Lower lobe of right lung (tissue), 2 donors: ENCODE measurements around the gene AVPI1. TPM values are rescaled to one million over a fixed set of nuclear protein-coding genes. Genes with fewer than 3 reads are reported as not detected.
A peak's percentile ranks its signal among the peaks of the same experiment; 100 is the strongest.

Source experiments
- ATAC-seq, 2 donors: fragments of 200-7000 bp; cut with Tn5 transposase; one replicate each; pipeline ENCODE4 v1.9.1; 2020 to 2022; ENCODE audit warnings: mild to moderate bottlenecking in 2 of 2, moderate library complexity in 2 of 2
- DNase-seq: peaks from one replicate; pipeline ENCODE4 v3.0.0-alpha.2; 2020
- H3K27ac ChIP-seq: fragments of 200-600 bp; one replicate; pipeline ENCODE4 v1.8.0; 2022
- H3K27me3 ChIP-seq: fragments of 200-600 bp; one replicate; pipeline ENCODE4 v1.8.0; 2022; ENCODE audit warnings: low read depth
- H3K36me3 ChIP-seq: fragments of 200-600 bp; one replicate; pipeline ENCODE4 v1.8.0; 2022; ENCODE audit warnings: mild to moderate bottlenecking
- H3K4me1 ChIP-seq: fragments of 200-600 bp; one replicate; pipeline ENCODE4 v1.8.0; 2022
- H3K4me3 ChIP-seq: fragments of 200-600 bp; one replicate; pipeline ENCODE4 v1.8.0; 2022; ENCODE audit warnings: mild to moderate bottlenecking
- H3K9me3 ChIP-seq: fragments of 200-600 bp; one replicate; pipeline ENCODE4 v1.8.0; 2022
- intact Hi-C: fragments of 100-400 bp; cut with DNase I; formaldehyde crosslinking; loops from one replicate; pipeline ENCODE4 v1.11.0; 2022
- total RNA-seq: library from RNA; stranded (reverse); fragmentation: NEBNext Ultra II Directional; extraction: Animal tissue kit (Norgen Biotek cat#: 25700); gene quantifications from one replicate; pipeline ENCODE4 v1.2.1, GENCODE V29; 2021
- TF ChIP-seq, protein P1 (sequence below): fragments of 200-600 bp; IDR thresholded peaks from one replicate; pipeline ENCODE4 v1.8.0; 2022; ENCODE audit warnings: antibody characterized with exemption, mild to moderate bottlenecking
- donor health status: DM: no; HTN: yes; CAD: no; lungs with severe emphysema.

AVPI1 gene
- total RNA-seq, 1 donor from 2014 or later: 22.6 TPM

- Histone ChIP-seq H3K27me3 (no peaks in the 10 kb centered on the region), H3K27ac (no peak overlapping the region), H3K36me3 (peaks cover 4% of the 10 kb centered on the region), H3K4me1 (peaks cover 35% of the 10 kb centered on the region), H3K9me3 (no peaks in the 10 kb centered on the region), H3K4me3 (no peak overlapping the region)
- TF ChIP-seq, protein P1, sequence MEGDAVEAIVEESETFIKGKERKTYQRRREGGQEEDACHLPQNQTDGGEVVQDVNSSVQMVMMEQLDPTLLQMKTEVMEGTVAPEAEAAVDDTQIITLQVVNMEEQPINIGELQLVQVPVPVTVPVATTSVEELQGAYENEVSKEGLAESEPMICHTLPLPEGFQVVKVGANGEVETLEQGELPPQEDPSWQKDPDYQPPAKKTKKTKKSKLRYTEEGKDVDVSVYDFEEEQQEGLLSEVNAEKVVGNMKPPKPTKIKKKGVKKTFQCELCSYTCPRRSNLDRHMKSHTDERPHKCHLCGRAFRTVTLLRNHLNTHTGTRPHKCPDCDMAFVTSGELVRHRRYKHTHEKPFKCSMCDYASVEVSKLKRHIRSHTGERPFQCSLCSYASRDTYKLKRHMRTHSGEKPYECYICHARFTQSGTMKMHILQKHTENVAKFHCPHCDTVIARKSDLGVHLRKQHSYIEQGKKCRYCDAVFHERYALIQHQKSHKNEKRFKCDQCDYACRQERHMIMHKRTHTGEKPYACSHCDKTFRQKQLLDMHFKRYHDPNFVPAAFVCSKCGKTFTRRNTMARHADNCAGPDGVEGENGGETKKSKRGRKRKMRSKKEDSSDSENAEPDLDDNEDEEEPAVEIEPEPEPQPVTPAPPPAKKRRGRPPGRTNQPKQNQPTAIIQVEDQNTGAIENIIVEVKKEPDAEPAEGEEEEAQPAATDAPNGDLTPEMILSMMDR: no peak
- ATAC-seq: no peak
- intact Hi-C loops: no loop called here
- DNase-seq: no peak
Measured at GRCh38 chr10:97711640-97712572, 24.9 kb upstream of the AVPI1 start.

GRCh38 chr10:97708976-97709946 is 22.2 kb upstream of the AVPI1 start:
- peaks cover 16% of the 10 kb centered on the region for H3K4me1 ChIP-seq
- ATAC-seq: peak; percentile 13 to 45
- H3K36me3 ChIP-seq: no peaks in the 10 kb centered on the region
- no peak overlapping the region for H3K27ac ChIP-seq
- no peaks in the 10 kb centered on the region for H3K9me3 ChIP-seq
- no peak overlapping the region for H3K4me3 ChIP-seq
- TF ChIP-seq, protein P1: peak; percentile 75
- DNase-seq: peak; percentile 62
- intact Hi-C loops: no loop called here
- H3K27me3 ChIP-seq: no peaks in the 10 kb centered on the region

- TF ChIP-seq, protein P1: no peak
- H3K4me3 ChIP-seq: no peak overlapping the region
- intact Hi-C loops: no loop called here
- no peaks in the 10 kb centered on the region for H3K9me3 ChIP-seq
- ATAC-seq (no peak), DNase-seq (no peak)
- H3K36me3 ChIP-seq: no peaks in the 10 kb centered on the region
- no peak overlapping the region for H3K27ac ChIP-seq
- peaks cover 14% of the 10 kb centered on the region for H3K4me1 ChIP-seq
- H3K27me3 ChIP-seq: no peaks in the 10 kb centered on the region
Measured at GRCh38 chr10:97708167-97708566, 21.1 kb upstream of the AVPI1 start.

- Histone ChIP-seq H3K9me3 (no peaks in the 10 kb centered on the region), H3K4me1 (peaks cover 8% of the 10 kb centered on the region), H3K27me3 (no peaks in the 10 kb centered on the region), H3K27ac (no peak overlapping the region), H3K36me3 (no peaks in the 10 kb centered on the region), H3K4me3 (no peak overlapping the region)
- TF ChIP-seq, protein P1: no peak
- no peak for ATAC-seq
- no peak for DNase-seq
- intact Hi-C loops: no loop called here
Measured at GRCh38 chr10:97707134-97707861, 20.3 kb upstream of the AVPI1 start.
